GM23338 (cell line): Measurements from ENCODE around the gene ME2. TPM values are rescaled to one million over a fixed set of nuclear protein-coding genes. Genes with fewer than 3 reads are reported as not detected.
"Not testable (repeated sequence)": the region's sequence is repeated elsewhere in the genome, so short reads cannot be mapped to it uniquely, and the experiment has no call there.

Experiments
- ATAC-seq: fragments of 200-7000 bp; cut with Tn5 transposase; 3 replicates; pipeline ENCODE4 v1.9.1; 2020
- DNase-seq: peaks from one replicate; pipeline ENCODE4 v3.0.0-alpha.2; 2015; ENCODE audit warnings: low spot score
- H2AFZ ChIP-seq: fragments of 200-600 bp; sonication (generic); 2 replicates; pipeline ENCODE4 v1.8.0; 2016; ENCODE audit warnings: antibody characterized with exemption, mild to moderate bottlenecking, moderate library complexity
- H3F3A ChIP-seq: fragments of 200-600 bp; sonication (generic); replicated peaks from 2 replicates; pipeline ENCODE4 v1.8.0; 2017; ENCODE audit warnings: antibody characterized with exemption, mixed run types, low read depth
- H3K27ac ChIP-seq: fragments of 200-600 bp; sonication (generic); 2 replicates; pipeline ENCODE4 v1.6.1; 2016; ENCODE audit warnings: low read depth
- H3K27me3 ChIP-seq: fragments of 200-600 bp; sonication (generic); 2 replicates; pipeline ENCODE4 v1.8.0; 2016; ENCODE audit warnings: mild to moderate bottlenecking, mixed run types, moderate library complexity; ENCODE audit not compliant: insufficient read depth
- H3K36me3 ChIP-seq: fragments of 200-600 bp; sonication (generic); 2 replicates; pipeline ENCODE4 v1.8.0; 2016; ENCODE audit warnings: mild to moderate bottlenecking; ENCODE audit not compliant: insufficient read depth
- H3K4me1 ChIP-seq: fragments of 200-600 bp; sonication (generic); 2 replicates; pipeline ENCODE4 v1.8.0; 2016; ENCODE audit warnings: mild to moderate bottlenecking, moderate library complexity; ENCODE audit not compliant: insufficient read depth
- H3K4me2 ChIP-seq: fragments of 200-600 bp; sonication (generic); 2 replicates; pipeline ENCODE4 v1.7.1; 2017; ENCODE audit warnings: mixed run types
- H3K4me3 ChIP-seq: fragments of 200-600 bp; sonication (generic); 2 replicates; pipeline ENCODE4 v1.6.1; 2016; ENCODE audit warnings: mixed run types
- H3K79me2 ChIP-seq: fragments of 200-600 bp; sonication (generic); replicated peaks from 2 replicates; pipeline ENCODE4 v1.8.0; 2017; ENCODE audit warnings: mild to moderate bottlenecking; ENCODE audit not compliant: insufficient read depth
- H3K9me2 ChIP-seq: fragments of 200-600 bp; sonication (generic); 2 replicates; pipeline ENCODE4 v1.8.0; 2017; ENCODE audit not compliant: insufficient read depth
- H4K20me1 ChIP-seq: fragments of 200-600 bp; sonication (generic); replicated peaks from 2 replicates; pipeline ENCODE4 v1.8.0; 2017; ENCODE audit warnings: mild to moderate bottlenecking; ENCODE audit not compliant: insufficient read depth
- H3K27ac Mint-ChIP-seq: 2 replicates; pipeline ENCODE4 v1.8.0; 2020; ENCODE audit warnings: inconsistent platforms, mild to moderate bottlenecking, moderate library complexity, mixed read lengths
- H3K27me3 Mint-ChIP-seq: 3 replicates; pipeline ENCODE4 v1.8.0; 2022; ENCODE audit warnings: low read depth, mild to moderate bottlenecking, moderate library complexity, mixed read lengths, inconsistent platforms; ENCODE audit not compliant: insufficient read depth, poor library complexity
- H3K36me3 Mint-ChIP-seq: 3 replicates; pipeline ENCODE4 v1.8.0; 2021; ENCODE audit warnings: low read depth, mild to moderate bottlenecking, inconsistent platforms, moderate library complexity, mixed read lengths
- H3K4me1 Mint-ChIP-seq: 3 replicates; pipeline ENCODE4 v1.8.0; 2020; ENCODE audit warnings: mild to moderate bottlenecking, inconsistent platforms, mixed read lengths
- H3K4me3 Mint-ChIP-seq: 3 replicates; pipeline ENCODE4 v1.8.0; 2021; ENCODE audit warnings: moderate library complexity, mild to moderate bottlenecking, inconsistent platforms, mixed read lengths
- H3K9me3 Mint-ChIP-seq: 3 replicates; pipeline ENCODE4 v1.8.0; 2020; ENCODE audit warnings: moderate library complexity, mild to moderate bottlenecking, inconsistent platforms, mixed read lengths
- CREB1 ChIP-seq: fragments of 250-450 bp; sonication (Bioruptor Pico); IDR thresholded peaks from 2 replicates; pipeline ENCODE4 v1.5.0; 2020; ENCODE audit warnings: low read depth, mild to moderate bottlenecking, moderate library complexity
- EZH2 ChIP-seq: fragments of 200-600 bp; sonication (generic); IDR thresholded peaks from one replicate; pipeline ENCODE4 v1.8.0; 2017; ENCODE audit warnings: antibody characterized with exemption, mild to moderate bottlenecking, low read depth; ENCODE audit not compliant: unreplicated experiment
- EZH2phosphoT487 ChIP-seq: fragments of 200-600 bp; sonication (generic); IDR thresholded peaks from one replicate; pipeline ENCODE4 v1.8.1; 2018; ENCODE audit warnings: antibody characterized with exemption; ENCODE audit not compliant: unreplicated experiment
- JUNB ChIP-seq: IDR thresholded peaks from one replicate; pipeline ENCODE4 v1.6.1; 2016; ENCODE audit warnings: antibody characterized with exemption; ENCODE audit not compliant: unreplicated experiment
- NANOG ChIP-seq: IDR thresholded peaks from 2 replicates; pipeline ENCODE4 v1.6.1; 2016; ENCODE audit warnings: antibody characterized with exemption, borderline replicate concordance
- POLR2AphosphoS5 ChIP-seq: IDR thresholded peaks from 2 replicates; pipeline ENCODE4 v1.6.1; 2016; ENCODE audit warnings: antibody characterized with exemption, low read depth
- STAT1 ChIP-seq: IDR thresholded peaks from one replicate; pipeline ENCODE4 v1.6.1; 2016; ENCODE audit warnings: antibody characterized with exemption; ENCODE audit not compliant: unreplicated experiment
- ZNF114 ChIP-seq: fragments of 250-450 bp; sonication (Bioruptor Pico); IDR thresholded peaks from 2 replicates; pipeline ENCODE4 v1.5.0; 2020; ENCODE audit warnings: mild to moderate bottlenecking, moderate library complexity
- ZNF331 ChIP-seq: fragments of 250-450 bp; sonication (Bioruptor Pico); IDR thresholded peaks from 2 replicates; pipeline ENCODE4 v1.5.0; 2020; ENCODE audit warnings: low read depth, mild to moderate bottlenecking, moderate library complexity
- polyA plus RNA-seq: library from polyadenylated mRNA; unstranded; fragments of >200 nt; fragmentation: Nextera tagmentation; extraction: Ambion mirVana; gene quantifications from 2 replicates; pipeline ENCODE4 v1.2.1, GENCODE V29; 2016
- total RNA-seq: library from RNA; depleted of rRNA; stranded (reverse); fragments of >200 nt; shearing (Covaris generic); gene quantifications from 2 replicates; pipeline ENCODE4 v1.2.3, GENCODE V29; 2014
- TF ChIP-seq, protein P1 (sequence below): IDR thresholded peaks from one replicate; pipeline ENCODE4 v1.6.1; 2018; ENCODE audit warnings: antibody characterized with exemption; ENCODE audit not compliant: unreplicated experiment
- TF ChIP-seq, protein P2 (sequence below), 2 experiments: fragments of 200-600 bp in 1 of 2; sonication (generic) in 1 of 2; conservative IDR thresholded peaks; 2 replicates each; pipeline versions ENCODE4 v1.5.1 to v1.6.1; 2016 to 2017; ENCODE audit warnings: antibody characterized with exemption in 2 of 2, low read depth in 2 of 2, mild to moderate bottlenecking in 2 of 2, moderate library complexity in 1 of 2
- TF ChIP-seq, protein P3 (sequence below): IDR thresholded peaks from 2 replicates; pipeline ENCODE4 v1.6.1; 2016; ENCODE audit warnings: antibody characterized with exemption

The ME2 gene
- total and polyA plus RNA-seq, 2 experiments from 2014 or later, result 61.0 to 102 TPM

DNA sequence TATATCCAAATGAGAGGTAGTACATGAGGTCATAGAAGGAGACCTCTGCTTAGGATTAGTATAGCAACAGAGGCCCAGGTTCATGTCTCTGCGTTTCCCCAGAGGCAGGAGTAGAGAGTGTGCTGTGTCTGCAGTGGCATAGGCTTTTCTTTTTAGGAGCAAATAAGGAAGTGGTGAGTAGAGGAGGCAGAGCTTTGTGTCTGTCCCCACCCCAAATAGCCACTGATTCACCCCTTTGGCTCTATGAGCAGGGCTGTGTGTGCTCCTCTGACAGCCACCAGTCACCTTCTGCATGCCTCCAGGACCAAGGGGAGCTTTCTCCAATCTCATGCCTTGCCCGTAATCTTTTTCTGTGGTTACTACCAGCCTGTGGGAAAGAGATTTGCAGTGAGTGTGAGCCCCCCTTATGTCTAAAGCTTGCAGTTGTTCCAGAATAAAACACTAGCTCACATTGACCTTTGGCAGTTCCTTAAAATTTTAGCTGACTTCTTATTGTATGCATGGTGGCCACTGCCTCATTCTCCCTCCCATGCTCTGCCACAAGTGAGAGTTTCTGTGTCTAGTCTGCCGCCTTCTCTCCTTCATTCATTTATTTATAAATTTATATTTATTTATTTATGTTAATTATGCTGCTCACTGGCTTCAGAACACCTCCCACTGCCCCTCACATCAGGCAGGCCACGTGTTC, 65.5 kb downstream of the ME2 start:
- Histone ChIP-seq H3F3A (no peaks in the 10 kb centered on the region), H3K4me2 (no peak overlapping the region), H3K36me3 (peaks cover 18% of the 10 kb centered on the region; the same call in 1 of the 2 replicates), H2AFZ (no peak overlapping the region), H3K27me3 (no peaks in the 10 kb centered on the region), H3K27ac (no peak overlapping the region), H3K4me3 (no peak overlapping the region), H3K4me1 (no peaks in the 10 kb centered on the region), H3K9me2 (no peaks in the 10 kb centered on the region), H4K20me1 (no peaks in the 10 kb centered on the region), H3K79me2 (no peaks in the 10 kb centered on the region)
- no peak overlapping the region for H3K27ac Mint-ChIP-seq
- no peaks in the 10 kb centered on the region for H3K27me3 Mint-ChIP-seq
- H3K4me3 Mint-ChIP-seq, result no peak overlapping the region
- no peak for TF ChIP-seq POLR2AphosphoS5
- TF ChIP-seq, protein P1, sequence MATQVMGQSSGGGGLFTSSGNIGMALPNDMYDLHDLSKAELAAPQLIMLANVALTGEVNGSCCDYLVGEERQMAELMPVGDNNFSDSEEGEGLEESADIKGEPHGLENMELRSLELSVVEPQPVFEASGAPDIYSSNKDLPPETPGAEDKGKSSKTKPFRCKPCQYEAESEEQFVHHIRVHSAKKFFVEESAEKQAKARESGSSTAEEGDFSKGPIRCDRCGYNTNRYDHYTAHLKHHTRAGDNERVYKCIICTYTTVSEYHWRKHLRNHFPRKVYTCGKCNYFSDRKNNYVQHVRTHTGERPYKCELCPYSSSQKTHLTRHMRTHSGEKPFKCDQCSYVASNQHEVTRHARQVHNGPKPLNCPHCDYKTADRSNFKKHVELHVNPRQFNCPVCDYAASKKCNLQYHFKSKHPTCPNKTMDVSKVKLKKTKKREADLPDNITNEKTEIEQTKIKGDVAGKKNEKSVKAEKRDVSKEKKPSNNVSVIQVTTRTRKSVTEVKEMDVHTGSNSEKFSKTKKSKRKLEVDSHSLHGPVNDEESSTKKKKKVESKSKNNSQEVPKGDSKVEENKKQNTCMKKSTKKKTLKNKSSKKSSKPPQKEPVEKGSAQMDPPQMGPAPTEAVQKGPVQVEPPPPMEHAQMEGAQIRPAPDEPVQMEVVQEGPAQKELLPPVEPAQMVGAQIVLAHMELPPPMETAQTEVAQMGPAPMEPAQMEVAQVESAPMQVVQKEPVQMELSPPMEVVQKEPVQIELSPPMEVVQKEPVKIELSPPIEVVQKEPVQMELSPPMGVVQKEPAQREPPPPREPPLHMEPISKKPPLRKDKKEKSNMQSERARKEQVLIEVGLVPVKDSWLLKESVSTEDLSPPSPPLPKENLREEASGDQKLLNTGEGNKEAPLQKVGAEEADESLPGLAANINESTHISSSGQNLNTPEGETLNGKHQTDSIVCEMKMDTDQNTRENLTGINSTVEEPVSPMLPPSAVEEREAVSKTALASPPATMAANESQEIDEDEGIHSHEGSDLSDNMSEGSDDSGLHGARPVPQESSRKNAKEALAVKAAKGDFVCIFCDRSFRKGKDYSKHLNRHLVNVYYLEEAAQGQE, result no peak
- no peak for TF ChIP-seq NANOG
- no peak for TF ChIP-seq ZNF331 (CRISPR knock-in tag)
- no peak for TF ChIP-seq EZH2phosphoT487
- TF ChIP-seq ZNF114 (CRISPR knock-in tag), result no peak
- TF ChIP-seq CREB1 (CRISPR knock-in tag), result no peak
- no peak for TF ChIP-seq JUNB
- TF ChIP-seq, protein P2, sequence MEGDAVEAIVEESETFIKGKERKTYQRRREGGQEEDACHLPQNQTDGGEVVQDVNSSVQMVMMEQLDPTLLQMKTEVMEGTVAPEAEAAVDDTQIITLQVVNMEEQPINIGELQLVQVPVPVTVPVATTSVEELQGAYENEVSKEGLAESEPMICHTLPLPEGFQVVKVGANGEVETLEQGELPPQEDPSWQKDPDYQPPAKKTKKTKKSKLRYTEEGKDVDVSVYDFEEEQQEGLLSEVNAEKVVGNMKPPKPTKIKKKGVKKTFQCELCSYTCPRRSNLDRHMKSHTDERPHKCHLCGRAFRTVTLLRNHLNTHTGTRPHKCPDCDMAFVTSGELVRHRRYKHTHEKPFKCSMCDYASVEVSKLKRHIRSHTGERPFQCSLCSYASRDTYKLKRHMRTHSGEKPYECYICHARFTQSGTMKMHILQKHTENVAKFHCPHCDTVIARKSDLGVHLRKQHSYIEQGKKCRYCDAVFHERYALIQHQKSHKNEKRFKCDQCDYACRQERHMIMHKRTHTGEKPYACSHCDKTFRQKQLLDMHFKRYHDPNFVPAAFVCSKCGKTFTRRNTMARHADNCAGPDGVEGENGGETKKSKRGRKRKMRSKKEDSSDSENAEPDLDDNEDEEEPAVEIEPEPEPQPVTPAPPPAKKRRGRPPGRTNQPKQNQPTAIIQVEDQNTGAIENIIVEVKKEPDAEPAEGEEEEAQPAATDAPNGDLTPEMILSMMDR (conservative IDR thresholded peaks at IDR 0.05; ENCODE audit: low read depth in 2 of 2), result no peak
- TF ChIP-seq, protein P3, sequence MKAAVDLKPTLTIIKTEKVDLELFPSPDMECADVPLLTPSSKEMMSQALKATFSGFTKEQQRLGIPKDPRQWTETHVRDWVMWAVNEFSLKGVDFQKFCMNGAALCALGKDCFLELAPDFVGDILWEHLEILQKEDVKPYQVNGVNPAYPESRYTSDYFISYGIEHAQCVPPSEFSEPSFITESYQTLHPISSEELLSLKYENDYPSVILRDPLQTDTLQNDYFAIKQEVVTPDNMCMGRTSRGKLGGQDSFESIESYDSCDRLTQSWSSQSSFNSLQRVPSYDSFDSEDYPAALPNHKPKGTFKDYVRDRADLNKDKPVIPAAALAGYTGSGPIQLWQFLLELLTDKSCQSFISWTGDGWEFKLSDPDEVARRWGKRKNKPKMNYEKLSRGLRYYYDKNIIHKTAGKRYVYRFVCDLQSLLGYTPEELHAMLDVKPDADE, result no peak
- TF ChIP-seq STAT1, result no peak
- TF ChIP-seq EZH2, result no peak
- DNase-seq (no peak), ATAC-seq (no peak)
- H3K36me3 Mint-ChIP-seq, result peaks cover 20% of the 10 kb centered on the region; the same call in 2 of the 3 replicates
- no peaks in the 10 kb centered on the region for H3K4me1 Mint-ChIP-seq
- no peaks in the 10 kb centered on the region for H3K9me3 Mint-ChIP-seq

DNA sequence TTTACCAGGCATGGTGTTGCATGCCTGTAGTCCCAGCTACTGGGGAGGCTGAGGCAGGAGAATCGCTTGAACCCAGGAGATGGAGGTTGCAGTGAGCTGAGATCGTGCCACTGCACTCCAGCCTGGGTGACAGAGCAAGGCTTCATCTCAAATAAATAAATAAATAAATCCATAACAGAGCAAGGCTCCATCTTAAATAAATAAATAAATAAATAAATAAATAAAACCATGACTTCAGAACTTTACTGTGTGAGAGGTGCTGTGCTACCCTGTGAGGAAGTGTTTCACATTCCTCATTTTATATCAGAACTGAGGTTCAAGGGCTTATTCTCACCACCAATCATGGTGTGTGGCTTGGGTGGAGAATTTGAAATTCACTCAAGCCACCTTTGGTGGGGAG, 67.0 kb downstream of the ME2 start:
- not testable (repeated sequence) for H3K9me3 Mint-ChIP-seq, H3K27me3 Mint-ChIP-seq, H3K9me2 ChIP-seq, H3K27ac Mint-ChIP-seq, H2AFZ ChIP-seq, H3K4me1 ChIP-seq, H3F3A ChIP-seq, DNase-seq, H3K4me3 Mint-ChIP-seq, H3K27me3 ChIP-seq, H3K4me2 ChIP-seq, H3K27ac ChIP-seq, H3K4me1 Mint-ChIP-seq, H4K20me1 ChIP-seq, H3K4me3 ChIP-seq, ATAC-seq, H3K79me2 ChIP-seq
- peaks cover 15% of the 10 kb centered on the region; the same call in 2 of the 3 replicates for H3K36me3 Mint-ChIP-seq
- H3K36me3 ChIP-seq, result peaks cover 12% of the 10 kb centered on the region; the same call in 1 of the 2 replicates
